HepG2 (cell line): ENCODE measurements around the gene MYO16. TPM values are rescaled to one million over a fixed set of nuclear protein-coding genes. Genes with fewer than 3 reads are reported as not detected.

ENCODE experiments used
- ATAC-seq: fragments of 200-7000 bp; cut with Tn5 transposase; 3 replicates; pipeline ENCODE4 v1.9.1; 2020; ENCODE audit warnings: mild to moderate bottlenecking, moderate library complexity
- BruUV-seq: library from RNA; stranded (reverse); fragments of 400-500 nt; replicated peaks from 2 replicates; lab custom pipeline; 2021; lab: Mats Ljungman, UMichigan
- CTCF ChIA-PET: fragments of 300-600 bp; formaldehyde crosslinking; extraction: SDS; loops from one replicate; lab custom pipeline; 2021; ENCODE audit warnings: low total read pairs, inconsistent platforms, low intra/inter-chr PET ratio; lab: Yijun Ruan, JAX
- POLR2A ChIA-PET: fragments of 350-600 bp; sonication (Branson Sonifier 250); formaldehyde crosslinking; loops from one replicate; lab custom pipeline; 2020; ENCODE audit warnings: antibody characterized with exemption, inconsistent platforms; lab: Yijun Ruan, JAX
- DNase-seq: peaks from one replicate; pipeline ENCODE4 v3.0.0-alpha.2; 2015; ENCODE audit warnings: low spot score
- FAIRE-seq: peaks from 3 replicates; lab custom pipeline; 2011; peaks lifted over from hg19 to GRCh38; lab: Jason Lieb, UNC
- H2AFZ ChIP-seq: one replicate; pipeline ENCODE4 v1.6.1; 2011; ENCODE audit warnings: low read length, inconsistent platforms
- H3K27ac ChIP-seq: fragments of 300-600 bp; 3 replicates; pipeline ENCODE4 v1.8.0; 2011; ENCODE audit warnings: mixed run types, mild to moderate bottlenecking, mixed read lengths, low read length, inconsistent platforms; ENCODE audit not compliant: insufficient read depth; ENCODE audit errors: extremely low read length
- H3K27me3 ChIP-seq, 2 experiments: fragments of 200-600 bp in 1 of 2; 2 replicates in 1 of 2; 3 replicates in 1 of 2; pipeline versions ENCODE4 v1.6.0 to v1.8.0; 2011; ENCODE audit warnings: low read length in 2 of 2, mild to moderate bottlenecking in 2 of 2, moderate library complexity in 2 of 2, inconsistent platforms in 1 of 2; ENCODE audit not compliant: insufficient read depth in 2 of 2, control insufficient read depth in 1 of 2
- H3K36me3 ChIP-seq, 2 experiments: fragments of 200-600 bp in 1 of 2; replicated peaks in 1 of 2; 2 replicates in 1 of 2; 3 replicates in 1 of 2; pipeline versions ENCODE4 v1.5.1 to v1.8.0; 2011; ENCODE audit warnings: low read length in 2 of 2, inconsistent platforms in 1 of 2; ENCODE audit not compliant: insufficient read depth in 2 of 2, control insufficient read depth in 1 of 2
- H3K4me1 ChIP-seq: 2 replicates; pipeline ENCODE4 v1.5.1; 2012; ENCODE audit warnings: low read length, inconsistent platforms; ENCODE audit not compliant: insufficient read depth
- H3K4me2 ChIP-seq: 2 replicates; pipeline ENCODE4 v1.6.0; 2011; ENCODE audit warnings: low read depth, low read length, inconsistent platforms
- H3K4me3 ChIP-seq, 3 experiments: fragments of 200-600 bp in 1 of 3; sonication (generic), shearing (Covaris generic) in 1 of 3; replicated peaks in 1 of 3; 2 replicates each; pipeline ENCODE4 v1.5.1; 2011 to 2016; ENCODE audit warnings: low read length in 3 of 3, inconsistent platforms in 2 of 3, low read depth in 2 of 3, mild to moderate bottlenecking in 2 of 3, control low read depth in 1 of 3, mixed read lengths in 1 of 3; ENCODE audit not compliant: insufficient read depth in 1 of 3
- H3K79me2 ChIP-seq: one replicate; pipeline ENCODE4 v1.6.1; 2011; ENCODE audit warnings: low read length, inconsistent platforms; ENCODE audit not compliant: insufficient read depth
- H3K9ac ChIP-seq: 2 replicates; pipeline ENCODE4 v1.6.0; 2011; ENCODE audit warnings: mild to moderate bottlenecking, low read depth, low read length, inconsistent platforms; ENCODE audit not compliant: insufficient read depth
- H3K9me3 ChIP-seq: 2 replicates; pipeline ENCODE4 v1.5.1; 2012; ENCODE audit warnings: mild to moderate bottlenecking, low read length
- H4K20me1 ChIP-seq: 2 replicates; pipeline ENCODE4 v1.6.0; 2011; ENCODE audit warnings: inconsistent platforms, mild to moderate bottlenecking, low read length, moderate library complexity; ENCODE audit not compliant: insufficient read depth
- ATAD3A ChIP-seq: sonication (generic); formaldehyde crosslinking; IDR thresholded peaks from 2 replicates; pipeline ENCODE4 v1.4.0; 2020; ENCODE audit warnings: missing genetic modification reagents
- EEA1 ChIP-seq: sonication (generic); formaldehyde crosslinking; IDR thresholded peaks from 2 replicates; pipeline ENCODE4 v1.5.1; 2020; ENCODE audit warnings: mild to moderate bottlenecking, missing genetic modification reagents, borderline replicate concordance
- ELF1 ChIP-seq: sonication (generic); formaldehyde crosslinking; IDR thresholded peaks from 2 replicates; pipeline ENCODE4 v1.4.0; 2020; ENCODE audit warnings: missing genetic modification reagents
- HNF4G ChIP-seq, 2 experiments: sonication (generic) in 1 of 2; formaldehyde crosslinking in 1 of 2; IDR thresholded peaks; 2 replicates each; pipeline versions ENCODE4 v1.4.0 to v1.6.1; 2011 to 2020; ENCODE audit warnings: borderline replicate concordance in 2 of 2, low read depth in 2 of 2, mild to moderate bottlenecking in 2 of 2, low read length in 1 of 2, missing genetic modification reagents in 1 of 2, moderate library complexity in 1 of 2
- IRF2 ChIP-seq: IDR thresholded peaks from 2 replicates; pipeline ENCODE4 v1.6.1; 2018; ENCODE audit warnings: missing genetic modification reagents, missing compliant biosample characterization
- MBNL3 ChIP-seq: fragments of 250-450 bp; sonication (Bioruptor Pico); conservative IDR thresholded peaks from 2 replicates; pipeline ENCODE4 v1.8.0; 2022; ENCODE audit warnings: mild to moderate bottlenecking, inconsistent platforms
- NR2C2 ChIP-seq: sonication (generic); formaldehyde crosslinking; IDR thresholded peaks from 2 replicates; pipeline ENCODE4 v1.4.0; 2020; ENCODE audit warnings: missing genetic modification reagents, mild to moderate bottlenecking, moderate library complexity, borderline replicate concordance
- SSRP1 ChIP-seq: IDR thresholded peaks from 2 replicates; pipeline ENCODE4 v1.6.1; 2016; ENCODE audit warnings: control low read depth
- SUZ12 ChIP-seq: fragments of 150-350 bp; IDR thresholded peaks from 2 replicates; pipeline ENCODE4 v1.6.1; 2014; ENCODE audit warnings: low read depth, low read length
- YEATS2 ChIP-seq: sonication (generic); formaldehyde crosslinking; IDR thresholded peaks from 2 replicates; pipeline ENCODE4 v1.4.0; 2020; ENCODE audit warnings: missing genetic modification reagents, borderline replicate concordance
- ZBTB49 ChIP-seq: sonication (generic); formaldehyde crosslinking; IDR thresholded peaks from 2 replicates; pipeline ENCODE4 v1.4.0; 2020; ENCODE audit warnings: missing genetic modification reagents, borderline replicate concordance
- ZNF143 ChIP-seq: sonication (generic); formaldehyde crosslinking; IDR thresholded peaks from 2 replicates; pipeline ENCODE4 v1.4.0; 2020; ENCODE audit warnings: missing genetic modification reagents
- WGBS: methylation state at CpG from one replicate; pipeline ENCODE4 v1.1.6; 2017; ENCODE audit warnings: low lambda C conversion rate; 5-methylcytosine and 5-hydroxymethylcytosine counted together
- in situ Hi-C: cut with HindIII; loops from 2 replicates; pipeline ENCODE4 v1.10.0; 2017; ENCODE audit warnings: low pct_unique_long_range_greater_than_20kb; ENCODE audit not compliant: extremely low pct_ligation_motif_present
- intact Hi-C: fragments of 100-400 bp; cut with micrococcal nuclease; formaldehyde crosslinking; loops from one replicate; pipeline ENCODE4 v1.10.0; 2022; ENCODE audit not compliant: unreplicated experiment
- polyA plus RNA-seq, 8 experiments: library from polyadenylated mRNA; depleted of rRNA in 3 of 8; stranded (reverse) in 7 of 8; unstranded in 1 of 8; fragments of >200 nt; fragmentation: Illumina TruSeq in 4 of 8; extraction: Trizol in 4 of 8; gene quantifications; 2 replicates each; pipeline versions ENCODE4 v1.2.1 to v1.2.3, GENCODE V29; 2011 to 2016; ENCODE audit warnings: low read depth in 4 of 8, missing spikeins in 1 of 8, mixed read lengths in 1 of 8; ENCODE audit not compliant: insufficient read depth in 1 of 8
- total RNA-seq, 5 experiments: library from RNA; depleted of rRNA; stranded (reverse); fragments of >200 nt; fragmentation: Illumina TruSeq; extraction: Trizol; gene quantifications; 2 replicates each; pipeline ENCODE4 v1.2.3, GENCODE V29; 2016; ENCODE audit warnings: low read depth in 1 of 5
- TF ChIP-seq, protein P1 (sequence below): sonication (generic); formaldehyde crosslinking; IDR thresholded peaks from 2 replicates; pipeline ENCODE4 v1.4.0; 2020; ENCODE audit warnings: low read depth, mild to moderate bottlenecking, missing genetic modification reagents

The MYO16 gene
- total and polyA plus RNA-seq, 2 of the 13 experiments (the other 11 are each of a cell fraction or from before 2014, with no cell fraction given): not detected

DNA sequence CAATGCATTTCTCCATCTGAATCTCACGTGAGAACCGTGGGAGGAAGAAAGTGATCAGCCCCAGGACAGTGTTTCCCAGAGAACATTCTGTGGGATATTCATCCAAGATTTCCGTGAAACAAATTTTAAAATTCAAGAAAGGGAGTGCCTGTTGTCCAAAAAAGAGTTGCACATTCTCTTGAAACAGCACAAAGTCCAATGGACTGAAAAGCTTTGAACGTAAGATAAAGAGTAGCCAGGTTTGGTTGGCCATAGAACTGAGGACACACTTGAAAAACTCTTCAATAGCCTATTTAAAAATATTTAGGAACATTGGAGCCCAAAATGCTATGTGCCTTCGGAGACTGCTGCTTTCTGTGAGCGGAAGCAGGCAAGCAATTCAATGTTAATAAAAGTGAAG lies 353.9 kb downstream of the MYO16 start (continued):
- TF ChIP-seq ZNF143 (CRISPR knock-in tag) (no peak), NR2C2 (CRISPR knock-in tag) (no peak)
- TF ChIP-seq, protein P1, sequence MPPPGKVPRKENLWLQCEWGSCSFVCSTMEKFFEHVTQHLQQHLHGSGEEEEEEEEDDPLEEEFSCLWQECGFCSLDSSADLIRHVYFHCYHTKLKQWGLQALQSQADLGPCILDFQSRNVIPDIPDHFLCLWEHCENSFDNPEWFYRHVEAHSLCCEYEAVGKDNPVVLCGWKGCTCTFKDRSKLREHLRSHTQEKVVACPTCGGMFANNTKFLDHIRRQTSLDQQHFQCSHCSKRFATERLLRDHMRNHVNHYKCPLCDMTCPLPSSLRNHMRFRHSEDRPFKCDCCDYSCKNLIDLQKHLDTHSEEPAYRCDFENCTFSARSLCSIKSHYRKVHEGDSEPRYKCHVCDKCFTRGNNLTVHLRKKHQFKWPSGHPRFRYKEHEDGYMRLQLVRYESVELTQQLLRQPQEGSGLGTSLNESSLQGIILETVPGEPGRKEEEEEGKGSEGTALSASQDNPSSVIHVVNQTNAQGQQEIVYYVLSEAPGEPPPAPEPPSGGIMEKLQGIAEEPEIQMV (CRISPR knock-in tag): no peak

DNA sequence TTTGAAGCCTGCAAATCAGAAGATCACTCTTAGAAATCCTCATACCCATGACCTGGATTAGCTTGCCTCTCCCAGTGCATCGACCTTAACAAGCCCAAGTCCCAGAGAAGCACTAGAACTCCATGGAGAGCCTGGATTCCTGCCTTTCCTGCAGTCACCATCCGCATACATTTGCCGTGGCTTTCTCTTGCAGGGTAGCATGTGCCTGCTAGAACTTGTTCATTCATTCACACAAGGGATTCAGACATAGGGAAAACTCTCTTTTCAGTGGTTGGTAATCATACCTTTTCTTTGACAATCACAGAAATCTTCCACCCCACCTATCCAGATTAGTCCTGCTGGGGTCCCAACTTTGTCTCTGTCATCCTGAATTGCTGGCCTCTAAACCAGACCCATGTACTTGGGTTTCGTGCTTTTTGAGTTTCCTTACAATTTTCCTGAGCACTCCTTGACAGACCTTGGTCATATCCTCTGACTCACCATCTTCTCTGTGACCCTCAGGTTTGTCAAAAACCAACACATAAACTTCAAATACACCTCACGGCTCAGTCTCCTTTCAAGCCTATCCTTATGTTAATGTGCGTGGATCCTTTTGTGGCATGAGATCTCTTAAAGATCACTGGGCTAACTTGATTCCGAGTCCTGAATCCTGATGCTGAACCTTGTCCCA lies 355.0 kb downstream of the MYO16 start:
- no peak for DNase-seq
- in situ Hi-C loops (no loop called here), intact Hi-C loops (no loop called here)
- TF ChIP-seq HNF4G (IDR thresholded peaks at IDR 0.05; ENCODE audit: borderline replicate concordance, low read depth, low read length) (no peak), HNF4G (CRISPR knock-in tag; IDR thresholded peaks at IDR 0.05; ENCODE audit: borderline replicate concordance, low read depth) (no peak), SSRP1 (CRISPR knock-in tag) (no peak), ATAD3A (CRISPR knock-in tag) (no peak), SUZ12 (no peak), ELF1 (CRISPR knock-in tag) (no peak), YEATS2 (no peak), ZBTB49 (CRISPR knock-in tag) (no peak), IRF2 (CRISPR knock-in tag) (no peak), MBNL3 (CRISPR knock-in tag) (no peak), EEA1 (no peak)
- TF ChIP-seq, protein P1 (CRISPR knock-in tag): no peak
- Histone ChIP-seq H3K4me1 (no peaks in the 10 kb centered on the region), H3K4me2 (no peak overlapping the region), H4K20me1 (no peaks in the 10 kb centered on the region), H3K36me3 (no peaks in the 10 kb centered on the region), H3K27me3 (no peaks in the 10 kb centered on the region), H3K79me2 (no peaks in the 10 kb centered on the region), H3K4me3 (no peak overlapping the region), H3K9ac (no peak overlapping the region), H3K9me3 (no peaks in the 10 kb centered on the region), H2AFZ (no peak overlapping the region), H3K27ac (no peak overlapping the region)
- ChIA-PET CTCF (no interaction called here), POLR2A (no interaction called here)
- no peak for FAIRE-seq
- WGBS: 19% methylated on average over 7 of the region's 7 CpGs
- ATAC-seq: no peak
- BruUV-seq: no TSS peak
